ENCODE measurements around the gene CARD16. TPM values are rescaled to one million over a fixed set of nuclear protein-coding genes. Genes with fewer than 3 reads are reported as not detected.

Gene CARD16
- polyA plus RNA-seq, 1 of the 3 experiments (the other 2 are of a cell fraction): not detected

DNA sequence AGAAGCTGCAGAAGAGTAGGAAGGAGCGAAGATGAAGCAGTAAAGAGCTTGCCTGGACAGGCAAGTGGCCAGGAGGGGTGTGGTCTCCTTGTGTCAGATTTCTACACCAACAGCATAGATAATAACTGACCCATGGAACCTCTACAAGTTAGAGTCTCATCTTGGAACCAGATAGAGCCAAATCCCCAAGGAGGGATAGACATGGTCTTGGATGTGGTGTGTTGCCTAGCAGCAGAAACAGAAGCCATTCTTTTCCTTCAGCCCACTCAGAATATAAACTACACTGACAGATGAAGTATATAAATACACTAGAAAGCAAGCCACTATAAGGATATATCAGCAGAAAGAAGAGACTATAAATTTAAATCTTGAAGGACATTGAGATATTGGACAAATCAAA, 4.3 kb upstream of the CARD16 start:
- Histone ChIP-seq H4K20me1 (ENCODE audit: insufficient read depth) (no peaks in the 10 kb centered on the region), H3K27ac (ENCODE audit: low read depth in 2 of 2, low read length in 1 of 2) (no peak overlapping the region), H3K27me3 (ENCODE audit: insufficient read depth) (no peaks in the 10 kb centered on the region), H3F3A (replicated peaks; ENCODE audit: insufficient read depth) (no peaks in the 10 kb centered on the region), H3K4me2 (no peak overlapping the region), H3K9ac (no peak overlapping the region), H3K79me2 (ENCODE audit: insufficient read depth) (no peaks in the 10 kb centered on the region), H3K9me2 (no peaks in the 10 kb centered on the region), H3K4me1 (ENCODE audit: control insufficient read depth in 1 of 2, insufficient read depth in 2 of 2, low read depth in 1 of 2, low read length in 1 of 2) (no peaks in the 10 kb centered on the region), H3K4me3 (ENCODE audit: low read depth in 2 of 2, low read length in 1 of 2) (no peak overlapping the region), H3K9me3 (no peaks in the 10 kb centered on the region), H3K36me3 (replicated peaks in 1 of 2; ENCODE audit: control insufficient read depth in 1 of 2, insufficient read depth in 2 of 2, low read length in 1 of 2) (no peaks in the 10 kb centered on the region), H2AFZ (ENCODE audit: low read depth) (no peak overlapping the region)
- no peak for DNase-seq
- CTCF ChIA-PET: no interaction called here
- WGBS (ENCODE audit: low lambda C conversion rate): 33% methylated on average over 1 of the region's 1 CpG
- POLR2A ChIA-PET: no interaction called here
- TF ChIP-seq ELF1 (IDR thresholded peaks at IDR 0.05) (no peak), JUND (IDR thresholded peaks at IDR 0.05) (no peak), SIN3A (IDR thresholded peaks at IDR 0.05; ENCODE audit: borderline replicate concordance, low read depth, low read length) (no peak), TAF1 (IDR thresholded peaks at IDR 0.05; ENCODE audit: borderline replicate concordance, low read depth, low read length) (no peak), FOXJ3 (CRISPR knock-in tag; IDR thresholded peaks at IDR 0.05) (no peak), TEAD4 (IDR thresholded peaks at IDR 0.05; ENCODE audit: borderline replicate concordance, insufficient read depth) (no peak), RFX5 (IDR thresholded peaks at IDR 0.05; ENCODE audit: low read length) (no peak), RCOR1 (IDR thresholded peaks at IDR 0.05; ENCODE audit: low read length) (no peak), CHD2 (IDR thresholded peaks at IDR 0.05; ENCODE audit: low read length, partially characterized antibody) (no peak), TCF12 (IDR thresholded peaks at IDR 0.05) (no peak)
- TF ChIP-seq, protein P1, sequence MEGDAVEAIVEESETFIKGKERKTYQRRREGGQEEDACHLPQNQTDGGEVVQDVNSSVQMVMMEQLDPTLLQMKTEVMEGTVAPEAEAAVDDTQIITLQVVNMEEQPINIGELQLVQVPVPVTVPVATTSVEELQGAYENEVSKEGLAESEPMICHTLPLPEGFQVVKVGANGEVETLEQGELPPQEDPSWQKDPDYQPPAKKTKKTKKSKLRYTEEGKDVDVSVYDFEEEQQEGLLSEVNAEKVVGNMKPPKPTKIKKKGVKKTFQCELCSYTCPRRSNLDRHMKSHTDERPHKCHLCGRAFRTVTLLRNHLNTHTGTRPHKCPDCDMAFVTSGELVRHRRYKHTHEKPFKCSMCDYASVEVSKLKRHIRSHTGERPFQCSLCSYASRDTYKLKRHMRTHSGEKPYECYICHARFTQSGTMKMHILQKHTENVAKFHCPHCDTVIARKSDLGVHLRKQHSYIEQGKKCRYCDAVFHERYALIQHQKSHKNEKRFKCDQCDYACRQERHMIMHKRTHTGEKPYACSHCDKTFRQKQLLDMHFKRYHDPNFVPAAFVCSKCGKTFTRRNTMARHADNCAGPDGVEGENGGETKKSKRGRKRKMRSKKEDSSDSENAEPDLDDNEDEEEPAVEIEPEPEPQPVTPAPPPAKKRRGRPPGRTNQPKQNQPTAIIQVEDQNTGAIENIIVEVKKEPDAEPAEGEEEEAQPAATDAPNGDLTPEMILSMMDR (IDR thresholded peaks at IDR 0.05): no peak
- TF ChIP-seq, protein P2, sequence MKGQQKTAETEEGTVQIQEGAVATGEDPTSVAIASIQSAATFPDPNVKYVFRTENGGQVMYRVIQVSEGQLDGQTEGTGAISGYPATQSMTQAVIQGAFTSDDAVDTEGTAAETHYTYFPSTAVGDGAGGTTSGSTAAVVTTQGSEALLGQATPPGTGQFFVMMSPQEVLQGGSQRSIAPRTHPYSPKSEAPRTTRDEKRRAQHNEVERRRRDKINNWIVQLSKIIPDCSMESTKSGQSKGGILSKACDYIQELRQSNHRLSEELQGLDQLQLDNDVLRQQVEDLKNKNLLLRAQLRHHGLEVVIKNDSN (IDR thresholded peaks at IDR 0.05; ENCODE audit: borderline replicate concordance, low read depth): no peak
- TF ChIP-seq, protein P3, sequence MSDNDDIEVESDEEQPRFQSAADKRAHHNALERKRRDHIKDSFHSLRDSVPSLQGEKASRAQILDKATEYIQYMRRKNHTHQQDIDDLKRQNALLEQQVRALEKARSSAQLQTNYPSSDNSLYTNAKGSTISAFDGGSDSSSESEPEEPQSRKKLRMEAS (IDR thresholded peaks at IDR 0.05; ENCODE audit: low read depth): no peak
- TF ChIP-seq, protein P4, sequence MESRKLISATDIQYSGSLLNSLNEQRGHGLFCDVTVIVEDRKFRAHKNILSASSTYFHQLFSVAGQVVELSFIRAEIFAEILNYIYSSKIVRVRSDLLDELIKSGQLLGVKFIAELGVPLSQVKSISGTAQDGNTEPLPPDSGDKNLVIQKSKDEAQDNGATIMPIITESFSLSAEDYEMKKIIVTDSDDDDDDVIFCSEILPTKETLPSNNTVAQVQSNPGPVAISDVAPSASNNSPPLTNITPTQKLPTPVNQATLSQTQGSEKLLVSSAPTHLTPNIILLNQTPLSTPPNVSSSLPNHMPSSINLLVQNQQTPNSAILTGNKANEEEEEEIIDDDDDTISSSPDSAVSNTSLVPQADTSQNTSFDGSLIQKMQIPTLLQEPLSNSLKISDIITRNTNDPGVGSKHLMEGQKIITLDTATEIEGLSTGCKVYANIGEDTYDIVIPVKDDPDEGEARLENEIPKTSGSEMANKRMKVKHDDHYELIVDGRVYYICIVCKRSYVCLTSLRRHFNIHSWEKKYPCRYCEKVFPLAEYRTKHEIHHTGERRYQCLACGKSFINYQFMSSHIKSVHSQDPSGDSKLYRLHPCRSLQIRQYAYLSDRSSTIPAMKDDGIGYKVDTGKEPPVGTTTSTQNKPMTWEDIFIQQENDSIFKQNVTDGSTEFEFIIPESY (IDR thresholded peaks at IDR 0.05; ENCODE audit: borderline replicate concordance, low read depth): no peak

Measured in SK-N-SH (cell line).